ENCODE results near the gene TSKU.

- no peak for TF ChIP-seq CTCF (IDR thresholded peaks at IDR 0.05)
- no peak for TF ChIP-seq POLR2AphosphoS5 (IDR thresholded peaks at IDR 0.05)
Measured at GRCh38 chr11:76789443-76789719, 6.2 kb downstream of the TSKU start.
